HG02870 (cell line): ENCODE data around the gene CDR2.

Experiments
- ATAC-seq: cut with Tn5 transposase; IDR thresholded peaks from one replicate; pipeline ENCODE4 v1.9.1; 2021; ENCODE audit warnings: mild to moderate bottlenecking, moderate library complexity; ENCODE audit not compliant: unreplicated experiment

Gene CDR2

DNA sequence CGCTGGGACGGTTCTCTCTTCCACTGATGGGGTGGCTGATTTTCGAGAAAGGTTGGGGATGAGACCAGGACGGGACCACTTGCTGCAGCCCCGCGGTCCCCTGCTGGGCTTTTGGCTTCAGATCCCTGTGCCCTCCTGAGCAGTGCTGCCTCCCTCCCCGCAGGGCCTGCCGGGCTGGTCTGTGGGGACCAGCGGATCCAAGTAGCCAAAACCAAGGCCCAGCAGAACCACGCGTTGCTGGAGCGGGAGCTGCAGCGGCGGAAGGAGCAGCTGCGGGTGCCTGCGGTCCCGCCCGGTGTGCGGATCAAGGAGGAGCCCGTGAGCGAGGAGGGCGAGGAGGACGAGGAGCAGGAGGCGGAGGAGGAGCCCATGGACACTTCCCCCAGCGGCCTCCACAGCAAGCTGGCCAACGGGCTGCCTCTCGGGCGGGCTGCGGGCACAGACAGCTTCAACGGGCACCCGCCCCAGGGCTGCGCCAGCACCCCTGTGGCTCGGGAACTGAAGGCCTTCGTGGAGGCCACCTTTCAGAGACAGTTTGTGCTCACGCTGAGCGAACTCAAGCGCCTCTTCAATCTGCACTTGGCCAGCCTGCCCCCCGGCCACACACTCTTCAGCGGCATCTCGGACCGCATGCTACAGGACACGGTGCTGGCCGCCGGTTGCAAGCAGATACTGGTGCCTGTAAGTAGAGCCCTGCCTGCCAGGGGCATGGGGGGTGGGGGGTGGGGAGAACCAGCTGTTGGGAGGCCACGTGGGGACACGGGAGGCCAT lies 48.6 kb downstream of the CDR2 start:
- no peak for ATAC-seq

- ATAC-seq, result no peak
Measured at GRCh38 chr16:22324787-22325597, 49.4 kb downstream of the CDR2 start.

GRCh38 chr16:22323959-22324786 lies 50.2 kb downstream of the CDR2 start:
- ATAC-seq, result no peak

DNA sequence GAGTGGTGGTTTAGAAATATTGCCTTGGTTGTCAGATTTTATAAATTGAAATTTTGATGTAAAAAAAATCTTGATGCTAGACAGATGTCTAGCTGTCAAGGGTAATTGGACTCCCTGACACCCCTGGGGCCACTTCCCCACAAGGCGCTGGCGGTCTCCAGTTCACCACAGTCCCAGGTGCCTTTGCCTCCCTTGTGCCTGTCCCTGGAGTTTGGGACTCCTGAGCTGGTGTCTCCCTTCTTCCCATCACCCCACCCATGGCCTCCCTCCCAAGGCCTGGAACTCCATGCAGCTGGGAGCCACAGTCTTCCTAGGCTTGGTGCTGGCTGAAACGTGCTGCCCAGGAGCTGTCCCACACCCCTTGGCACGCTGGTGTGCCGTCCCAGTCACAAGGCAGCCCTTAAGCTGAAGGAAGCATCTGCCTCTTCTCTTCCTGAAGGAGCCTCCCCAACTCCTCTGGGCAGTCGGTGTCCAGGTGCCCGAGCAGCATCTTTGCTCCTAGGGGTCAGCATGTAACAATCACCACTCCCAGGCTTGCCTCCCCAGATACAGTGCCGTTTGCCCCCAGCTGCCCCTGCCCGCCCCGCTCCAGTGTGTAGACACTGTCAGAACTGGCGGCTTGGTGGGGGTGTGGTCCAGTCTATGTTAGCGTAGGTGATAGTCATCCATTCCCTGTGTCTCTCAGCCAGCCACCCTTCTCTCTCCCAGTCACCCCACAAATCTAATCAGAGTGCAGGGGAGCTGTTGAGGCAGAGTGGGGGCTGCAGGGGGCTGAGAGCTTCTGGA lies 51.1 kb downstream of the CDR2 start:
- no peak for ATAC-seq

GRCh38 chr16:22322741-22323140 lies 51.7 kb downstream of the CDR2 start:
- no peak for ATAC-seq

DNA sequence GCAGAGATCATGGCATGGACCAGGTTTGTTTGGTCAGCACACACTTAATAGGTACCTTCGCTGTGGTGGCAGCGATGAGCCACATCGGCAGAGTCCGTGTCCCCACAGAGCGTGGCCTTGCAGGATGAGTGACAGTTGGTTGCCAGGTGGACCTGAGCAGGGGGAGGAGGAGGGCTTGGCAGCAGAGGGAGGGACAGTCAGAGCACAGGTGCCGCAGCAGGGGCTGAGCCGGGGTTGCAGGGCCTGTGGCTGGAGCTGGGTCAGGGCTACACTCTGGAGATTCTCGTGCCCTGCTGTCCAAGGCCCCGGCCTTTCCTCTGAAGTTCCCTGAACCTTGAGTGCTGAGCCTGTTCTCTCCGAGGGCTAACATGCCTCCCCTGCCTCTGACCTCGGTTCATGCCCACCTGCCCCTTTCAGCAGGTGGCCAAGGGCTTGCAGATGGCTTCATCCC lies 52.4 kb downstream of the CDR2 start:
- no peak for ATAC-seq

GRCh38 chr16:22321340-22322001 lies 52.9 kb downstream of the CDR2 start:
- no peak for ATAC-seq

- no peak for ATAC-seq
Measured at GRCh38 chr16:22320572-22321339, 53.7 kb downstream of the CDR2 start.

- ATAC-seq, result no peak
Measured at GRCh38 chr16:22318690-22319358, 55.6 kb downstream of the CDR2 start.

GRCh38 chr16:22317625-22318024 lies 56.8 kb downstream of the CDR2 start:
- no peak for ATAC-seq

GRCh38 chr16:22317001-22317530 lies 57.4 kb downstream of the CDR2 start:
- ATAC-seq, result no peak

- ATAC-seq, result no peak
Measured at GRCh38 chr16:22316411-22316811, 58.0 kb downstream of the CDR2 start.

DNA sequence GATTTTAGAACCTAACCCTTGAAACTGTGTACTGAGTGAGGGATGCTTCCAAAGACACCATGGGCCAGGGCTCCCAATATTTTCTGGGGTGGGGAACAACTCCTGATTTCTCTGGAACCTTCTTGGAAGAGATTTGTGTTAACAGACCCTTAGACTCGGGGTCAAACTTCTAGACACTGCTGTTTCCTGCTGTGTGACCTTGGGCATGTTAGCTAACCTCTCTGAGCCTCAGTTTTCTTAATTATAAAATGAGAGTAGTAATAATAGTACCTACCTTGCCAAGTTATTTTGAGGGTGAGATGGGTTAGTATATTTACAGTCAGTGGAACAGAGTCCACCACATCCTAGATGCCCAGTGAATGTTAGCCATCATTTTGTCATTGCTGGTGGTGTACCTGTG lies 58.4 kb downstream of the CDR2 start:
- no peak for ATAC-seq

GRCh38 chr16:22314661-22315626 lies 59.5 kb downstream of the CDR2 start:
- ATAC-seq, result no peak

DNA sequence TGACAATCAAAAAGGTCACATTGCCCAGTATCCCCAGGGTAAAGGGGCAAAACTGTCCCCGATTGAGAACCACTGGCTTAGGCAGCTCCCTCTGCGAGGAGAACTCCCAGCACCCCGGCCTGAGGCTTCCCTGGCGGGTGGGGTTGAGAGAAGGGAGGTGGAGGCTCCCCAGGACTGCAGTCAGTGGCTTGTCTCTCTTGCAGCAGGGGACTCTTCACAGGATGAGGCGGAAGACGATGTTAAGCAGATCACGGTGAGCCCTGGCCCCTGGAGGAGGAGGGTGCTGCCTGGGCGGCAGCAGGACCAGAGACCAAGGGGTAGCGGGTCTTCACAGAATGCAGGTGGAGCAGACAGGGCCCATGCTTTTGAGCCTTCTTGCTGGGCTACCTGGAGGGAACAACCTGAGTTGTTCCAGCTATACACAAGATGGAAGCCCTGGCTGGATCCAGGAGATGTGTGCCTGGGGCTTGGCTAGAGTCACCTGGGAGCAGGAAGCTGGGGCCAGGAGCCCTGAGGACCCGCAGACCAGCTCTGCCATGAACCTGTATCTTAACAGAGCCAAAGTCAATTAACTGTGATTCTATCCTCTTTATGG lies 60.4 kb downstream of the CDR2 start:
- no peak for ATAC-seq

- no peak for ATAC-seq
Measured at GRCh38 chr16:22312897-22313781, 61.3 kb downstream of the CDR2 start.
